ENCODE results near the gene ATAD3B.

GRCh38 chr1:1537626-1538250 is 66.2 kb downstream of the ATAD3B start:
- TF ChIP-seq GTF3A (CRISPR knock-in tag; conservative IDR thresholded peaks at IDR 0.05) (no peak), CTCF (CRISPR knock-in tag; IDR thresholded peaks at IDR 0.05) (no peak), ZNF687 (CRISPR knock-in tag; IDR thresholded peaks at IDR 0.05) (no peak), SYNCRIP (IDR thresholded peaks at IDR 0.05; ENCODE audit: insufficient read depth, low read depth, low read length) (no peak), PBX3 (CRISPR knock-in tag; IDR thresholded peaks at IDR 0.05; ENCODE audit: borderline replicate concordance) (no peak), MED1 (CRISPR knock-in tag; IDR thresholded peaks at IDR 0.05) (no peak), POLR2A (IDR thresholded peaks at IDR 0.05; ENCODE audit: insufficient read depth in 1 of 2, low read depth in 2 of 2, low read length in 2 of 2) (no peak), SMARCC2 (IDR thresholded peaks at IDR 0.05) (no peak), RARG (CRISPR knock-in tag; IDR thresholded peaks at IDR 0.05; ENCODE audit: low read depth) (no peak), ZBTB26 (CRISPR knock-in tag; IDR thresholded peaks at IDR 0.05; ENCODE audit: borderline replicate concordance) (no peak)
